Dermis blood vessel endothelial cell (primary cell): ENCODE measurements around the gene SLC41A2. TPM values are rescaled to one million over a fixed set of nuclear protein-coding genes. Genes with fewer than 3 reads are reported as not detected.

ENCODE experiments used
- DNase-seq: peaks from one replicate; pipeline ENCODE4 v3.0.0; 2010
- total RNA-seq: library from RNA; depleted of rRNA; stranded (reverse); fragments of >200 nt; gene quantifications from 2 replicates; pipeline ENCODE4 v1.2.3, GENCODE V29; 2014

Gene SLC41A2
- total RNA-seq, 1 donor from 2014 or later, result 19.4 TPM

DNA sequence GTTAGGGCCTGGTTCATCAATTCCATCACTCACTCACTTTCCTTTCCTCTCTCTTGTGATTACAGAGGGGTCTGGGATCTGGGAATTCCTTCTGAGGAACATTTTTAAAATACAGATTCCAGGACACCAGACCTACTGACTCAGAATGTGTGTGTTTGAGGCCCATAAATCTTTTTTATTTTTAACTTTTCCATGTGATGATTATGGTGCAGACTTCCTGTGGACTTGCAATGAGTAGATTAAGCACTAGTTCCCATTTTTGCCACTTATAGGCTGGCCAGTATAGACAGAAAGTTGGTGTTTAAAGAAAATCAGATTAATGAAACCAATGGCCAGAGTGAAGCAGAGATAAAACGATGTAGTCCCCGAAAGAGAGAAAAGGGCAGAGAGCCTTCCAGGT, 28.1 kb downstream of the SLC41A2 start:
- no peak for DNase-seq

DNA sequence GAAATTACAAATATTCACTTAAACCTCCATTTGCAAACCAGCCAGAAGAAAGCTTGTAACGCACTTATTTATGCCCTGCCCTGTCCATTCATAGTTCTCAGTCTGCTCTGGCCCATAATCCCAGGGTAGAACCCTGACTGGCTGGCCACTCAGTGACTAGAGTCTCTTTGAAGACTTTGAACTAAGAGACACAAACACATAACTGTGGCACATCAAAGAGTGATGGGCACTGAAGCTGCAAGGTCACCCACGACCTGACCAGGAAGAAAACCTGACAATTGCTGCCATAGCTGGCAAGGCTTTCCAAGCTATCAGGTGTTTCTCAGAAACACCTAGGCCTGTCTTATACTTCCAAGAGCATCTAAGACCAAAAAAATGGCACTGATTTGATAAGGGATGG, 28.7 kb downstream of the SLC41A2 start:
- no peak for DNase-seq

DNA sequence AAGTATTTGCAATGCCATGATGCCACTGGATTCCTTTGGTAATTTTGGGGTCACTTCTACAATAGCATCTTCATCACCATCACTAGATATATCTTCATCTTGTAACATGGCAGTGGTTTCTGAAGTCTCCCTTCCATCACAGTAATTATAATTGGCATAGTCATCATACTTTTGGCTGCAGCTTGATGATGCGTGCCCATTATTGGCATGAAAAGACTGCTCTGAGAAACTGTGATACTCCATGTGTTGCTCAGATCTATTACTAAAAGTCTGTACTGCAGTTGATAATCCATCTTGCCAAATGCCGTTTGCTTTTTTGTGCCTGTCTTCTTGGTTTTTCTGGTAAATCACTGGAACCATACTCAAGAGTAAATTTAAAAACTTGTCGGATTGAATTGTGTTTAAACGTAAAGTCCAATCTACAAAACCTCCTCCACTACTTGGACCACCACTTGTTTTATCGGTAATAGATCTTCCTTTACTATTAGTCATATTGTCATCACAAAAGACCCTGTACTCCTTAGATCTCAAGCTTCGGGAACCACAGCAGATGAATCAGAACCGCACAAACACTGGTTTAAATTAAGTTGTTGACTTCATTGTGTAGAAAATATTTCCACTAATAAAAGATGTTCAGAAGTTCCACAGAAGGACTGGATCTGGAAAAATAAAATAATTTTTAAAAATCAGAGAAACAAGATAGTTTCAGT, 29.9 kb downstream of the SLC41A2 start:
- no peak for DNase-seq

DNA sequence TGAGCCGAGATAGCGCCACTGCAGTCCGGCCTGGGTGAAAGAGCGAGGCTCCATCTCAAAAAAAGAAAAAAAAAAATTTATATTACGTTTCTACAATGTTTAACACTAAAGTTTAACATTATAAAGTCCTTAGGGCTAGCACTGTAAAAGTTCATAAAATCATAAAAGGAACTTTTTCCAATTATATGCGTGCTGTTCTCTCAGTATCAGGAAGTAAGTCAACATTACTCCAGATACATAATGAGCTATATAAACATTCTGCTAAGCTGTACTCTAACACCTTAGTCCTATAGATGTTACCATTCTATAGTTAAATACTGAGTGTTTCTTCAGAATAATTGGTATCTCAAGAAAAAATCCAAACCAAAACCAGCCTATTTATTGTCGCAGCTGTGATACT, 32.6 kb downstream of the SLC41A2 start:
- DNase-seq, result no peak

DNA sequence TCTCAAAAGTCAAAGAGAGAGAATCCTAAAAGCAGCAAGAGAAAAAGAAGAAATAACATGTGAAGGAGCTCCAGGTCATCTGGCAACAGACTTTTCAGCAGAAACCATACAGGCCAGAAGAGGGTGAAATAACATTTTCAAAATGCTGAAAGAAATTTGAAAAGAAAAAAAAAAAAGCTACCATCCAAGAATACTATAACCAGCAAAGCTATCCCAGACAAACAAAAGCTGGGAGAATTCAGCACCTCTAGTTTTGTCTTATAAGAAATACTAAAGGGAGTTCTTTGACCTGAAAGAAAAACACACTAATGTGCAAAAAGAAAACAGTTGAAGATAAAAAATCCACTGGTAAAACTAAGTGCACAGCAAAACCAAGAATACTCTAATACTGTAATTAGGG, 36.8 kb downstream of the SLC41A2 start:
- no peak for DNase-seq

DNA sequence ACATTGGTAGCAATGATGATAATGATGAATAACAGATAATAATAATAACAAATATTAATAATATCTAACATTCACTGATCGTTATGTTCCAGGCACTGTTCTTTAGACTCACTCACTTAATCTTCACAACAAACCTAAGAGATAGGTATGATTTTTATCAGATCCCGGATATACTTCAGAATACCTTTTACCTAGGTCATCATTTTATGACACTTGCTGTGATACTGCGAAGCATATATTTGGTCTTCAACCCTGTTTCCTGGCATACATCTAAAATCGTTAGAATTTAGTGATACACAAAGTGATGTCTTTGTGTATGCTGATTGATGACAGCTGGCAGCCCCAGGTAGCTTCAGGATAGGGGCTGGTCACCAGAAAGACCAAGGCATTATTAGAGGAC, 46.1 kb downstream of the SLC41A2 start:
- no peak for DNase-seq

DNA sequence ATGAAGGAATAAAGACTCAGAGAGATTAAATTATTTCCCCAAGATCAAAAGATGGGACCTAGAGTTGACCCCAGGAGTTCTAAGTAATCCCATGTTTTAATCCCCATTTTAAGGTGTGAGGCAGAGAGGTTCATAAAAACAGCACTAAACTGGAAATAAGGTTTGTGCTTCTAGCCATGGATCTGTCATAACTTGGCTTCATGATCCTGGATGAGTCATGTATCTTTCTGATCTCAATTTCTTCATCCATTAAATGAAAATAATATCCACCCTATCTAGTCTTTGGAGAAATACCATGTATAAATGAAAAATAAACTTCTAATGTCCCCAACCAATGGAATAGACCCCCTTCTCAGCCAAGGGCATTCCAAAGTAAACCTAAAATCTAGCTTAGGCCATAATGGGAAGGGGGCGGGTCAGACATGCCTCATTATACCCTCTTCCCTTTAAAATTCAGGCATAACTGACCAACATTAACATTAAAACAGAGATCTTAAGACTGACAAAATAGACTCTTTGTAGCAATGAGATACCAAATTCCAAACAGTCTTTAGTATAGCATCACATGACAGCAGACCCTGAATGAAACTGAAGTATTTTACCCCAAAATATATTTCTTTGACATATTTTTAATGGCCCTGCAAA, 47.8 kb downstream of the SLC41A2 start:
- no peak for DNase-seq

DNA sequence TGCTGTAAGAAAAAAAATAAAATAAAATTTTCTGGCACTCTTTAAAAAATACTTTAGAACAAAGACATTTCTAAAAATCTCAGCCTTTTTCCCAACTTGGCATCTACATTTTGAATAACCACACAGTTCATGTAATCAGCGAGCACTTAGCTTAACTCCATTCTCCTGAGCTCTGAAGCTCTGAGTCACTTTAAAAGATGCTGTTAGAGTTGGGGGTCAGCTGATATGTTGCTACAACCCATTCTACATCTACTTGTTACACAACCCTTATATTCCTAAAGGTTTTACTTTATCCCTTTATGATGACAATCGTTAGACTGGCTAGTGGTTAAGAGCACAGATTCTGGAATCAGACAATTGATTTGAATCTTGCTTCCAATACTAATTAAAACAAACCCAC, 48.3 kb downstream of the SLC41A2 start:
- no peak for DNase-seq

Other genes with a start within 250 kb of the SLC41A2 start
- gene NOPCHAP1, start 28.0 kb upstream of the SLC41A2 start, total RNA-seq, result 7.2 and 8.0 TPM in 2 replicates
- gene ALDH1L2, start 126.2 kb upstream of the SLC41A2 start, total RNA-seq, result 0.65 and 1.2 TPM in 2 replicates
- gene WASHC4, start 149.4 kb upstream of the SLC41A2 start, total RNA-seq, result 151 and 161 TPM in 2 replicates